A549 (cell line): ENCODE data around the gene SLC37A2. TPM values are rescaled to one million over a fixed set of nuclear protein-coding genes. Genes with fewer than 3 reads are reported as not detected.

Source experiments
- ATAC-seq, 2 experiments: fragments of 200-7000 bp in 1 of 2; fragments of >200 bp in 1 of 2; cut with Nextera tagmentation in 1 of 2; cut with Tn5 transposase in 1 of 2; 3 replicates each; pipeline versions ENCODE4 v1.8.0 to v1.9.1; 2018 to 2020; ENCODE audit warnings: mild to moderate bottlenecking in 1 of 2, moderate library complexity in 1 of 2
- CTCF ChIA-PET: fragments of 300-600 bp; sonication (Branson Sonifier 250); formaldehyde crosslinking; extraction: SDS; loops from one replicate; lab custom pipeline; 2021; ENCODE audit warnings: antibody characterized with exemption, inconsistent platforms; lab: Yijun Ruan, JAX
- POLR2A ChIA-PET: fragments of 350-600 bp; formaldehyde crosslinking; extraction: SDS; loops from one replicate; lab custom pipeline; 2021; ENCODE audit warnings: antibody characterized with exemption, inconsistent platforms; lab: Yijun Ruan, JAX
- DNase-seq, 2 experiments: peaks; one replicate each; pipeline versions ENCODE4 v3.0.0 to v3.0.0-alpha.2; 2011 to 2016; ENCODE audit warnings: low read depth in 1 of 2, low spot score in 1 of 2
- FAIRE-seq: peaks from 2 replicates; lab custom pipeline; 2011; peaks lifted over from hg19 to GRCh38; lab: Jason Lieb, UNC
- H3K27ac ChIP-seq, 2 experiments: fragments of >200 bp; sonication (Bioruptor Twin); formaldehyde crosslinking; 3 replicates each; pipeline ENCODE4 v1.5.1; 2016 to 2017
- H3K4me1 ChIP-seq: fragments of >200 bp; sonication (Bioruptor Twin); formaldehyde crosslinking; 3 replicates; pipeline ENCODE4 v1.6.1; 2016
- H3K4me2 ChIP-seq: fragments of >200 bp; sonication (Bioruptor Twin); formaldehyde crosslinking; 3 replicates; pipeline ENCODE4 v1.6.1; 2016
- H3K4me3 ChIP-seq: fragments of >200 bp; sonication (Bioruptor Twin); formaldehyde crosslinking; 3 replicates; pipeline ENCODE4 v1.5.1; 2016
- H3K9me3 ChIP-seq: fragments of >200 bp; sonication (Bioruptor Twin); formaldehyde crosslinking; 3 replicates; pipeline ENCODE4 v1.6.1; 2016
- BHLHE40 ChIP-seq: IDR thresholded peaks from 2 replicates; pipeline ENCODE4 v1.6.1; 2012; ENCODE audit warnings: low read depth, low read length, inconsistent platforms
- CBX8 ChIP-seq: fragments of 200-600 bp; sonication (generic); IDR thresholded peaks from 2 replicates; pipeline ENCODE4 v1.6.1; 2016
- CEBPB ChIP-seq, 2 experiments: fragments of >200 bp in 1 of 2; sonication (Bioruptor Twin) in 1 of 2; formaldehyde crosslinking in 1 of 2; IDR thresholded peaks; 2 replicates each; pipeline ENCODE4 v1.6.1; 2012 to 2016
- E2F6 ChIP-seq: IDR thresholded peaks from 2 replicates; pipeline ENCODE4 v1.6.1; 2012; ENCODE audit warnings: low read depth, borderline replicate concordance
- ESRRA ChIP-seq: fragments of 150-350 bp; IDR thresholded peaks from 2 replicates; pipeline ENCODE4 v1.6.1; 2014; ENCODE audit warnings: mild to moderate bottlenecking, low read length, borderline replicate concordance
- FOSB ChIP-seq: fragments of 250-450 bp; sonication (Bioruptor Pico); IDR thresholded peaks from 2 replicates; pipeline ENCODE4 v1.5.0; 2020; ENCODE audit warnings: mild to moderate bottlenecking, moderate library complexity
- FOXS1 ChIP-seq: fragments of 250-450 bp; sonication (Bioruptor Pico); IDR thresholded peaks from 2 replicates; pipeline ENCODE4 v1.5.0; 2020; ENCODE audit warnings: mild to moderate bottlenecking, moderate library complexity
- HDAC2 ChIP-seq: fragments of 200-600 bp; sonication (generic); IDR thresholded peaks from 2 replicates; pipeline ENCODE4 v1.6.1; 2016
- HES2 ChIP-seq: fragments of >200 bp; sonication (Bioruptor Twin); formaldehyde crosslinking; IDR thresholded peaks from 2 replicates; pipeline ENCODE4 v1.6.1; 2016
- HEYL ChIP-seq: fragments of 250-450 bp; sonication (Bioruptor Pico); IDR thresholded peaks from 2 replicates; pipeline ENCODE4 v1.8.0; 2021; ENCODE audit warnings: mild to moderate bottlenecking, moderate library complexity
- HOXA7 ChIP-seq: fragments of 250-450 bp; sonication (Bioruptor Pico); IDR thresholded peaks from 2 replicates; pipeline ENCODE4 v1.5.0; 2020; ENCODE audit warnings: mild to moderate bottlenecking, moderate library complexity
- JUNB ChIP-seq: fragments of >200 bp; sonication (Bioruptor Twin); formaldehyde crosslinking; IDR thresholded peaks from 2 replicates; pipeline ENCODE4 v1.6.1; 2016
- MYC ChIP-seq: IDR thresholded peaks from 2 replicates; pipeline ENCODE4 v1.6.1; 2012; ENCODE audit warnings: mild to moderate bottlenecking, inconsistent platforms, low read length, improper control_type of control experiment, borderline replicate concordance
- NPAS2 ChIP-seq: fragments of 250-450 bp; sonication (Bioruptor Pico); IDR thresholded peaks from 2 replicates; pipeline ENCODE4 v1.8.0; 2022; ENCODE audit warnings: mild to moderate bottlenecking, moderate library complexity, borderline replicate concordance
- NR3C1 ChIP-seq: fragments of >200 bp; sonication (Bioruptor Twin); formaldehyde crosslinking; IDR thresholded peaks from 3 replicates; pipeline ENCODE4 v1.6.1; 2017
- PBX3 ChIP-seq: IDR thresholded peaks from 2 replicates; pipeline ENCODE4 v1.6.1; 2012
- PHF8 ChIP-seq: fragments of 200-600 bp; sonication (generic); IDR thresholded peaks from 2 replicates; pipeline ENCODE4 v1.6.1; 2016; ENCODE audit warnings: low read depth, mild to moderate bottlenecking, antibody characterized with exemption, moderate library complexity, borderline replicate concordance
- POLR2AphosphoS2 ChIP-seq: conservative IDR thresholded peaks from 2 replicates; pipeline ENCODE4 v1.6.1; 2012; ENCODE audit warnings: low read length, improper control_type of control experiment, inconsistent platforms
- RCOR1 ChIP-seq: fragments of 150-350 bp; IDR thresholded peaks from 2 replicates; pipeline ENCODE4 v1.6.1; 2014; ENCODE audit warnings: antibody characterized with exemption, low read length, low read depth
- RNF2 ChIP-seq: fragments of 200-600 bp; sonication (generic); IDR thresholded peaks from 2 replicates; pipeline ENCODE4 v1.6.1; 2016; ENCODE audit warnings: low read depth, mild to moderate bottlenecking, antibody characterized with exemption, moderate library complexity, borderline replicate concordance
- TFCP2L1 ChIP-seq: fragments of 250-450 bp; sonication (Bioruptor Pico); IDR thresholded peaks from 2 replicates; pipeline ENCODE4 v1.5.0; 2021; ENCODE audit warnings: mild to moderate bottlenecking
- TP53 ChIP-seq: fragments of 250-450 bp; sonication (Bioruptor Pico); IDR thresholded peaks from 2 replicates; pipeline ENCODE4 v1.5.0; 2021; ENCODE audit warnings: mild to moderate bottlenecking, moderate library complexity
- ZNF302 ChIP-seq: fragments of 250-450 bp; sonication (Bioruptor Pico); IDR thresholded peaks from 2 replicates; pipeline ENCODE4 v1.9.0; 2021; ENCODE audit warnings: inconsistent platforms, mild to moderate bottlenecking, moderate library complexity
- WGBS: methylation state at CpG from one replicate; pipeline ENCODE4 v1.1.6; 2017; ENCODE audit errors: missing lambda C conversion rate; 5-methylcytosine and 5-hydroxymethylcytosine counted together
- polyA plus RNA-seq, 4 experiments: library from polyadenylated mRNA; depleted of rRNA in 3 of 4; stranded (reverse); fragments of >200 nt; fragmentation: RNase III in 1 of 4; extraction: RNeasy Plus Mini Kit Qiagen cat#74134 plus additional on column Dnase treatment in 1 of 4; gene quantifications; 2 replicates in 3 of 4; 3 replicates in 1 of 4; pipeline ENCODE4 v1.2.3, GENCODE V29; 2011 to 2017
- TF ChIP-seq, protein P1 (sequence below): fragments of 450-650 bp; IDR thresholded peaks from 2 replicates; pipeline ENCODE4 v1.6.1; 2014; ENCODE audit warnings: antibody characterized with exemption
- TF ChIP-seq, protein P2 (sequence below): fragments of >200 bp; sonication (Bioruptor Twin); formaldehyde crosslinking; IDR thresholded peaks from 3 replicates; pipeline ENCODE4 v1.6.1; 2016
- TF ChIP-seq, protein P3 (sequence below): fragments of 150-350 bp; IDR thresholded peaks from 2 replicates; pipeline ENCODE4 v1.6.1; 2014; ENCODE audit warnings: low read depth, mild to moderate bottlenecking, low read length
- TF ChIP-seq, protein P4 (sequence below): fragments of 200-600 bp; sonication (generic); IDR thresholded peaks from 2 replicates; pipeline ENCODE4 v1.6.1; 2016; ENCODE audit warnings: antibody characterized with exemption, mild to moderate bottlenecking, moderate library complexity
- TF ChIP-seq, protein P5 (sequence below): fragments of 250-450 bp; sonication (Bioruptor Pico); IDR thresholded peaks from 2 replicates; pipeline ENCODE4 v1.5.0; 2020; ENCODE audit warnings: low read depth, mild to moderate bottlenecking, moderate library complexity

SLC37A2 gene
- polyA plus RNA-seq, 2 of the 4 experiments (the other 2 are of a cell fraction): 0.13 to 0.14 TPM

- CTCF ChIA-PET: no interaction called here
- 38% methylated on average over 2 of the region's 2 CpGs for WGBS
- Histone ChIP-seq H3K4me1 (peaks cover 3% of the 10 kb centered on the region; the same call in 2 of the 3 replicates), H3K4me3 (no peak overlapping the region), H3K4me2 (no peak overlapping the region), H3K27ac (no peak overlapping the region)
- FAIRE-seq (no peak), DNase-seq (no peak)
- POLR2A ChIA-PET: no interaction called here
- TF ChIP-seq NR3C1 (no peak), CBX8 (no peak), ZNF302 (CRISPR knock-in tag) (no peak), PHF8 (no peak), HEYL (no peak), HDAC2 (no peak), RNF2 (no peak), TFCP2L1 (CRISPR knock-in tag) (no peak), BHLHE40 (no peak), PBX3 (no peak), RCOR1 (no peak), JUNB (no peak), TP53 (CRISPR knock-in tag) (no peak), NPAS2 (no peak), FOXS1 (CRISPR knock-in tag) (no peak), HOXA7 (CRISPR knock-in tag) (no peak), CEBPB (IDR thresholded peaks at IDR 0.05) (no peak)
- TF ChIP-seq, protein P1, sequence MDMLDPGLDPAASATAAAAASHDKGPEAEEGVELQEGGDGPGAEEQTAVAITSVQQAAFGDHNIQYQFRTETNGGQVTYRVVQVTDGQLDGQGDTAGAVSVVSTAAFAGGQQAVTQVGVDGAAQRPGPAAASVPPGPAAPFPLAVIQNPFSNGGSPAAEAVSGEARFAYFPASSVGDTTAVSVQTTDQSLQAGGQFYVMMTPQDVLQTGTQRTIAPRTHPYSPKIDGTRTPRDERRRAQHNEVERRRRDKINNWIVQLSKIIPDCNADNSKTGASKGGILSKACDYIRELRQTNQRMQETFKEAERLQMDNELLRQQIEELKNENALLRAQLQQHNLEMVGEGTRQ: no peak
- TF ChIP-seq, protein P2, sequence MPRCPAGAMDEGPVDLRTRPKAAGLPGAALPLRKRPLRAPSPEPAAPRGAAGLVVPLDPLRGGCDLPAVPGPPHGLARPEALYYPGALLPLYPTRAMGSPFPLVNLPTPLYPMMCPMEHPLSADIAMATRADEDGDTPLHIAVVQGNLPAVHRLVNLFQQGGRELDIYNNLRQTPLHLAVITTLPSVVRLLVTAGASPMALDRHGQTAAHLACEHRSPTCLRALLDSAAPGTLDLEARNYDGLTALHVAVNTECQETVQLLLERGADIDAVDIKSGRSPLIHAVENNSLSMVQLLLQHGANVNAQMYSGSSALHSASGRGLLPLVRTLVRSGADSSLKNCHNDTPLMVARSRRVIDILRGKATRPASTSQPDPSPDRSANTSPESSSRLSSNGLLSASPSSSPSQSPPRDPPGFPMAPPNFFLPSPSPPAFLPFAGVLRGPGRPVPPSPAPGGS: no peak
- TF ChIP-seq, all 56 proteins: peak for 0
- ATAC-seq: no peak
- H3K9me3 ChIP-seq: no peaks in the 10 kb centered on the region
These were observed 42.8 kb upstream of the SLC37A2 start for GRCh38 chr11:125020342-125020741.

DNA sequence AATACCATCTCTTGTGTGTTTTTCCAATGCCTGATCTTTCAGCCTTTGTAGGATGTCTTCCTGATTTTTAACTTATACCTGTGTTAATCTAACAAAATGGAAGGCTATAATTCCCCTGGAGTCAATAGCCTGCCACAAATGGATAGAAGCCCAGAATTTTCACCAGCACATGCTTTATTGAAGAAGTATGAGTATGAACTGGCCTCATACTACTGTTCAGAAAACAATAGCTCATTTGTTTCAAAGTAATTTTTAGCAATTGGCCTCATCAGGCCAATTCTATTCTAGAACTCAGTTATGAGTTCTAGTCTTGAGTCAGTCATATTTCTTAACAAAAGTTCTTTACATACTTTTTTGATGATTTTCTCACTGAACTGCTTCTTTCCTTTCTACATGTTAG, 40.6 kb upstream of the SLC37A2 start:
- CTCF ChIA-PET: interaction anchor here (1.2 kb wide), 1 partner anchor 122 kb away, joined by 3 read pairs; no protein-coding TSS in a partner anchor

More for the DNA sequence above, 40.6 kb upstream of the SLC37A2 start:
- ATAC-seq: no peak
- no peak overlapping the region for H3K4me2 ChIP-seq
- no peaks in the 10 kb centered on the region for H3K9me3 ChIP-seq
- TF ChIP-seq, protein P3, sequence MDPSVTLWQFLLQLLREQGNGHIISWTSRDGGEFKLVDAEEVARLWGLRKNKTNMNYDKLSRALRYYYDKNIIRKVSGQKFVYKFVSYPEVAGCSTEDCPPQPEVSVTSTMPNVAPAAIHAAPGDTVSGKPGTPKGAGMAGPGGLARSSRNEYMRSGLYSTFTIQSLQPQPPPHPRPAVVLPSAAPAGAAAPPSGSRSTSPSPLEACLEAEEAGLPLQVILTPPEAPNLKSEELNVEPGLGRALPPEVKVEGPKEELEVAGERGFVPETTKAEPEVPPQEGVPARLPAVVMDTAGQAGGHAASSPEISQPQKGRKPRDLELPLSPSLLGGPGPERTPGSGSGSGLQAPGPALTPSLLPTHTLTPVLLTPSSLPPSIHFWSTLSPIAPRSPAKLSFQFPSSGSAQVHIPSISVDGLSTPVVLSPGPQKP: no peak
- TF ChIP-seq MYC: no peak
- no peak for TF ChIP-seq ESRRA
- no peak for TF ChIP-seq HES2
- no peak for TF ChIP-seq RCOR1
- TF ChIP-seq, protein P4, sequence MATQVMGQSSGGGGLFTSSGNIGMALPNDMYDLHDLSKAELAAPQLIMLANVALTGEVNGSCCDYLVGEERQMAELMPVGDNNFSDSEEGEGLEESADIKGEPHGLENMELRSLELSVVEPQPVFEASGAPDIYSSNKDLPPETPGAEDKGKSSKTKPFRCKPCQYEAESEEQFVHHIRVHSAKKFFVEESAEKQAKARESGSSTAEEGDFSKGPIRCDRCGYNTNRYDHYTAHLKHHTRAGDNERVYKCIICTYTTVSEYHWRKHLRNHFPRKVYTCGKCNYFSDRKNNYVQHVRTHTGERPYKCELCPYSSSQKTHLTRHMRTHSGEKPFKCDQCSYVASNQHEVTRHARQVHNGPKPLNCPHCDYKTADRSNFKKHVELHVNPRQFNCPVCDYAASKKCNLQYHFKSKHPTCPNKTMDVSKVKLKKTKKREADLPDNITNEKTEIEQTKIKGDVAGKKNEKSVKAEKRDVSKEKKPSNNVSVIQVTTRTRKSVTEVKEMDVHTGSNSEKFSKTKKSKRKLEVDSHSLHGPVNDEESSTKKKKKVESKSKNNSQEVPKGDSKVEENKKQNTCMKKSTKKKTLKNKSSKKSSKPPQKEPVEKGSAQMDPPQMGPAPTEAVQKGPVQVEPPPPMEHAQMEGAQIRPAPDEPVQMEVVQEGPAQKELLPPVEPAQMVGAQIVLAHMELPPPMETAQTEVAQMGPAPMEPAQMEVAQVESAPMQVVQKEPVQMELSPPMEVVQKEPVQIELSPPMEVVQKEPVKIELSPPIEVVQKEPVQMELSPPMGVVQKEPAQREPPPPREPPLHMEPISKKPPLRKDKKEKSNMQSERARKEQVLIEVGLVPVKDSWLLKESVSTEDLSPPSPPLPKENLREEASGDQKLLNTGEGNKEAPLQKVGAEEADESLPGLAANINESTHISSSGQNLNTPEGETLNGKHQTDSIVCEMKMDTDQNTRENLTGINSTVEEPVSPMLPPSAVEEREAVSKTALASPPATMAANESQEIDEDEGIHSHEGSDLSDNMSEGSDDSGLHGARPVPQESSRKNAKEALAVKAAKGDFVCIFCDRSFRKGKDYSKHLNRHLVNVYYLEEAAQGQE: no peak
- TF ChIP-seq POLR2AphosphoS2: no peak
- TF ChIP-seq E2F6: no peak
- TF ChIP-seq FOSB (CRISPR knock-in tag): no peak
- TF ChIP-seq, protein P5, sequence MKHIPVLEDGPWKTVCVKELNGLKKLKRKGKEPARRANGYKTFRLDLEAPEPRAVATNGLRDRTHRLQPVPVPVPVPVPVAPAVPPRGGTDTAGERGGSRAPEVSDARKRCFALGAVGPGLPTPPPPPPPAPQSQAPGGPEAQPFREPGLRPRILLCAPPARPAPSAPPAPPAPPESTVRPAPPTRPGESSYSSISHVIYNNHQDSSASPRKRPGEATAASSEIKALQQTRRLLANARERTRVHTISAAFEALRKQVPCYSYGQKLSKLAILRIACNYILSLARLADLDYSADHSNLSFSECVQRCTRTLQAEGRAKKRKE (CRISPR knock-in tag): no peak
- TF ChIP-seq, all 56 proteins: peak for 0
- H3K27ac ChIP-seq: no peak overlapping the region
- H3K4me1 ChIP-seq: peaks cover 3% of the 10 kb centered on the region; the same call in 2 of the 3 replicates
- FAIRE-seq: no peak
- POLR2A ChIA-PET: no interaction called here
- no peak overlapping the region for H3K4me3 ChIP-seq
- DNase-seq: no peak
